Activated CD8-positive, alpha-beta T cell treated with anti-CD3 and anti-CD28 coated beads for 36 hours (primary cell): ENCODE measurements around the gene MAP3K8. TPM values are rescaled to one million over a fixed set of nuclear protein-coding genes. Genes with fewer than 3 reads are reported as not detected.

Experiments used
- ATAC-seq: fragments of 200-7000 bp; cut with Tn5 transposase; one replicate; pipeline ENCODE4 v1.10.0; 2021; ENCODE audit warnings: mild to moderate bottlenecking, moderate library complexity
- CTCF ChIA-PET: fragments of 350-600 bp; sonication (Branson Sonifier 250); formaldehyde crosslinking; loops from one replicate; lab custom pipeline; 2021; ENCODE audit warnings: antibody characterized with exemption; lab: Charles Lee
- POLR2A ChIA-PET: fragments of 350-600 bp; sonication (Branson Sonifier 250); formaldehyde crosslinking; loops from one replicate; lab custom pipeline; 2021; ENCODE audit warnings: antibody characterized with exemption; lab: Charles Lee
- DNase-seq: peaks from one replicate; pipeline ENCODE4 v3.0.0-alpha.2; 2020
- H3K27ac Mint-ChIP-seq: one replicate; pipeline ENCODE4 v1.8.0; 2021; ENCODE audit warnings: mild to moderate bottlenecking, mixed read lengths
- H3K27me3 Mint-ChIP-seq: one replicate; pipeline ENCODE4 v1.8.0; 2021; ENCODE audit warnings: mixed read lengths
- H3K36me3 Mint-ChIP-seq: one replicate; pipeline ENCODE4 v1.8.0; 2021; ENCODE audit warnings: low read depth, mixed read lengths
- H3K4me1 Mint-ChIP-seq: one replicate; pipeline ENCODE4 v1.8.0; 2021; ENCODE audit warnings: low read depth, mixed read lengths
- H3K4me3 Mint-ChIP-seq: one replicate; pipeline ENCODE4 v1.8.0; 2021; ENCODE audit warnings: mild to moderate bottlenecking, moderate library complexity, mixed read lengths
- H3K9me3 Mint-ChIP-seq: one replicate; pipeline ENCODE4 v1.8.0; 2021; ENCODE audit warnings: mixed read lengths
- intact Hi-C: fragments of 100-400 bp; cut with micrococcal nuclease; formaldehyde crosslinking; loops from one replicate; pipeline ENCODE4 v1.10.0; 2022
- total RNA-seq, 2 experiments: library from RNA; stranded (reverse); gene quantifications; one replicate each; pipeline ENCODE4 v1.2.3, GENCODE V29; 2021
- TF ChIP-seq, protein P1 (sequence below): fragments of 200-600 bp; IDR thresholded peaks from one replicate; pipeline ENCODE4 v1.8.0; 2022; ENCODE audit warnings: antibody characterized with exemption, mild to moderate bottlenecking

Gene MAP3K8
- total RNA-seq, 2 experiments from 2014 or later = 24.0 to 25.7 TPM

DNA sequence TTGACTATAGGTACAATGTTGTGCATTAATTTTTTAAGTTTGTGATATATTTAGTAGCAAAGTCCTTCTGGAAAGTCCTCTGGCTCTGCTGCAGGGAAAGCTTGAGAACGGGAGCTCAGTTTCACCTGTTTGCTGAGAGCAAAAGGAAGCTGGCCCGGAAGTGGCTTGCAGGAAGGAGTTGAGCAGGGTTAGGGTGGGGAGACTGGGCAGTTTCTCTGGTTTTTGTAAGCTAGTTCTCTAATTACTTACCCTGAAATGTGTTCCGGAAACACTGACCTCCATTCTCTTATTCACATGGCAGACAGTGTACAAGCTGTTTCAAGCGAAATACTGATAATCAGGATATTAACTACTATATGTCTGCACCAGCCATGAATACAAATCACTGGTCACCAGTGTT is 22.3 kb downstream of the MAP3K8 start:
- POLR2A ChIA-PET = no interaction called here
- peaks cover 24% of the 10 kb centered on the region for H3K36me3 Mint-ChIP-seq

DNA sequence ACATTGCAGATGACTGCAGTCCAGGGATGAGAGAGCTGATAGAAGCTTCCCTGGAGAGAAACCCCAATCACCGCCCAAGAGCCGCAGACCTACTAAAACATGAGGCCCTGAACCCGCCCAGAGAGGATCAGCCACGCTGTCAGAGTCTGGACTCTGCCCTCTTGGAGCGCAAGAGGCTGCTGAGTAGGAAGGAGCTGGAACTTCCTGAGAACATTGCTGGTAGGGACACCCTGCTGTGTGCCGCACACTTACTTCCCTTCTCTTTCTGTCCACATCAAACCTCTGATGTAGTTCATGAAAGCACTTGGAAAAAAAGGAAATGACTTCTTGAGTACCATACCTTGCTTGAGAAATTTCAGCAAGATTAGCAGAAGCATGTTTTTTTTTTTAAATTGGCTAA is 25.3 kb downstream of the MAP3K8 start:
- no peaks in the 10 kb centered on the region for H3K9me3 Mint-ChIP-seq
- no peak overlapping the region for H3K27ac Mint-ChIP-seq
- ATAC-seq (no peak), DNase-seq (no peak)
- POLR2A ChIA-PET = interaction anchor here (0.6 to 1.0 kb wide), 3 partner anchors 8 to 112 kb away, joined by 3 to 4 read pairs (median 3); no protein-coding TSS in a partner anchor
- H3K27me3 Mint-ChIP-seq = no peaks in the 10 kb centered on the region
- CTCF ChIA-PET = interaction anchor here (1.2 to 1.9 kb wide), 2 partner anchors 122 to 132 kb away, joined by 4 read pairs; no protein-coding TSS in a partner anchor
- H3K36me3 Mint-ChIP-seq = peaks cover 26% of the 10 kb centered on the region
- intact Hi-C loops = no loop called here
- no peak overlapping the region for H3K4me3 Mint-ChIP-seq
- TF ChIP-seq, protein P1, sequence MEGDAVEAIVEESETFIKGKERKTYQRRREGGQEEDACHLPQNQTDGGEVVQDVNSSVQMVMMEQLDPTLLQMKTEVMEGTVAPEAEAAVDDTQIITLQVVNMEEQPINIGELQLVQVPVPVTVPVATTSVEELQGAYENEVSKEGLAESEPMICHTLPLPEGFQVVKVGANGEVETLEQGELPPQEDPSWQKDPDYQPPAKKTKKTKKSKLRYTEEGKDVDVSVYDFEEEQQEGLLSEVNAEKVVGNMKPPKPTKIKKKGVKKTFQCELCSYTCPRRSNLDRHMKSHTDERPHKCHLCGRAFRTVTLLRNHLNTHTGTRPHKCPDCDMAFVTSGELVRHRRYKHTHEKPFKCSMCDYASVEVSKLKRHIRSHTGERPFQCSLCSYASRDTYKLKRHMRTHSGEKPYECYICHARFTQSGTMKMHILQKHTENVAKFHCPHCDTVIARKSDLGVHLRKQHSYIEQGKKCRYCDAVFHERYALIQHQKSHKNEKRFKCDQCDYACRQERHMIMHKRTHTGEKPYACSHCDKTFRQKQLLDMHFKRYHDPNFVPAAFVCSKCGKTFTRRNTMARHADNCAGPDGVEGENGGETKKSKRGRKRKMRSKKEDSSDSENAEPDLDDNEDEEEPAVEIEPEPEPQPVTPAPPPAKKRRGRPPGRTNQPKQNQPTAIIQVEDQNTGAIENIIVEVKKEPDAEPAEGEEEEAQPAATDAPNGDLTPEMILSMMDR = no peak
- peaks cover 18% of the 10 kb centered on the region for H3K4me1 Mint-ChIP-seq

More for the DNA sequence above, 22.3 kb downstream of the MAP3K8 start:
- peak; percentile 77 for ATAC-seq
- Mint-ChIP-seq H3K4me3 (peak overlapping the region; percentile 17), H3K27ac (peak overlapping the region; percentile 67), H3K4me1 (peaks cover 23% of the 10 kb centered on the region), H3K27me3 (no peaks in the 10 kb centered on the region), H3K9me3 (no peaks in the 10 kb centered on the region)
- intact Hi-C loops = no loop called here
- TF ChIP-seq, protein P1 = no peak
- DNase-seq = peak; percentile 51
- CTCF ChIA-PET = interaction anchor here (1.3 to 1.5 kb wide), 3 partner anchors 18 to 97 kb away, joined by 3 to 5 read pairs (median 3); no protein-coding TSS in a partner anchor

DNA sequence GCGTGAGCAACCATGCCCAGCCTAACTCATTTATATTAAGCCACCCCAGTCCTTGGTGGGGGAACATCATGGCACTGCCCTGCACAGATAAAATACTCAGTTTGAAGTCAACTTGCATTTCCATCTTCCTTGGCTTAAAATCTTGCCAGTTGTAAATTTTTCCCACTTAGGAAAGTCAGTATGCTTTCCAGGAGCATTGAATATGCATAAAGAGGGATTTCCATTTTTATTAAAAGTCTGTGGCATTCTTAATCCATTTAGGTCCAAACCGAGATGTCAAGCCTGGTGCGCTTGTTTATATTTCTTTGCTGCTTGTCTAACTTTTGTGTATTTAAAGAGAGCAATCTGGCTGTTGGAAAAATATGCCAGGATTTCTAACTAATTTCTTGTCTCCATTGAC is 26.1 kb downstream of the MAP3K8 start:
- ATAC-seq (no peak), DNase-seq (no peak)
- no peaks in the 10 kb centered on the region for H3K27me3 Mint-ChIP-seq
- ChIA-PET POLR2A (no interaction called here), CTCF (no interaction called here)
- H3K4me1 Mint-ChIP-seq = peaks cover 13% of the 10 kb centered on the region
- H3K4me3 Mint-ChIP-seq = no peak overlapping the region
- peaks cover 26% of the 10 kb centered on the region for H3K36me3 Mint-ChIP-seq
- no peak overlapping the region for H3K27ac Mint-ChIP-seq
- TF ChIP-seq, protein P1 = no peak
- no peaks in the 10 kb centered on the region for H3K9me3 Mint-ChIP-seq
- intact Hi-C loops = no loop called here

- ChIA-PET POLR2A (no interaction called here), CTCF (interaction anchor here (1.3 kb wide), 1 partner anchor 71 kb away, joined by 3 read pairs; no protein-coding TSS in a partner anchor)
- Mint-ChIP-seq H3K27ac (no peak overlapping the region), H3K4me3 (no peak overlapping the region), H3K27me3 (no peaks in the 10 kb centered on the region), H3K9me3 (no peaks in the 10 kb centered on the region), H3K4me1 (no peaks in the 10 kb centered on the region), H3K36me3 (peaks cover 26% of the 10 kb centered on the region)
- no peak for DNase-seq
- intact Hi-C loops = no loop called here
- ATAC-seq = no peak
- TF ChIP-seq, protein P1 = no peak
These were observed 28.5 kb downstream of the MAP3K8 start for GRCh38 chr10:30462513-30462912.

DNA sequence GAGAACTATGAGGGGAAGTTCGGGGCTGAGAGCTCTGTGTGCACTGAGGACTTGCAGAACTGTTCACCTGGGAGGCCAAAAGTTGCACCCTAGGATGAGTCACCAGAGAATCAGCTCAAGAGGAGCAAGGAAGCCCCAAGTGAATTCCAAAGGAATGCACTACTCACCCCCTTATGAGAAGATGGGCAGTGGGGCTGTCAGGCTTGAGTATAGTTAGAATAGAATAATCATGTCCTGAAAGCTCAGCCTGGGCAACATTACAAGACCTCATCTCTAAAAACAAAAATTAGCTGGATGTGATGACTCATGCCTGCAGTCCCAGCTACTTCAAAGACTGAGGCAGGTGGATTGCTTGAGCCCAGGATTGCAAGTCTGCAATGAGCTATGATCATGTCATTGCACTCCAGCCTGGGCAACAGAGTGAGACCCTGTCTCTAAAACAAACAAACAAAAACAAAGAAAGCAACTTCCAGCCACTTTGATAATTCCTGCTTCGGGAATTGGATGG is 30.0 kb downstream of the MAP3K8 start:
- ChIA-PET POLR2A (interaction anchor here (0.9 kb wide), 1 partner anchor 15 kb away, joined by 3 read pairs; no protein-coding TSS in a partner anchor), CTCF (interaction anchor here (0.7 to 1.4 kb wide), 4 partner anchors 10 to 72 kb away, joined by 3 to 4 read pairs (median 3); no protein-coding TSS in a partner anchor)
- intact Hi-C loops = no loop called here
- Mint-ChIP-seq H3K9me3 (no peaks in the 10 kb centered on the region), H3K4me3 (no peak overlapping the region), H3K27ac (no peak overlapping the region), H3K36me3 (peaks cover 19% of the 10 kb centered on the region), H3K4me1 (peaks cover 5% of the 10 kb centered on the region), H3K27me3 (no peaks in the 10 kb centered on the region)
- ATAC-seq (no peak), DNase-seq (no peak)
- TF ChIP-seq, protein P1 = no peak
